ENCODE results near the gene GPR151.

DNA sequence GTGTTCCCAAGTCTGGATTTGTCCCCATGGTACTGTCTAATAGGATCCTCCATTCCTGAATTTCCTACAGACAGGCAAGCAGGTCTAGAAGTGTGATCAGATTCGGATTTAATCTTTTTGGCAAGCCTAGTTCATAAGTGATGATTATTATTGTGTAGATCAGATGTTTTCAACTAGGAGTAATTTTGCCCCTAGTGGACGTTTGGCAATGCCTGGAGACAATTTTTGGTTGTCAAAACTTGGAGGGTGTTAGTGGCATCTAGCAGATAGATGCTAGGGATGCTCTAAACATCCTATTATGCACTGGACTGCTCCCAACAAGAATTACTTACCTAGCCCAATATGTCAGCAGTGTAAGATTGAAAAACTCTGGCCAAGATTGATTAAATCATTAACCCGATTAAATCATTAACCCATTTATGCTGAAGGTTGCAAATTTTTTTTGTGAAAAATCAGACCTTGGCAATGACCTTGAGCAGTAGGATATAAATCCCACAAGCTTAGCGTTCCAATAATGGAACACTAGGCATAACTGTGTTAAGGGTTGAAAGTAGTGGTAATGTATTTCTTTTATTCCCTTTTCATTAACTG is 40.7 kb downstream of the GPR151 start:
- TF ChIP-seq, protein P1, sequence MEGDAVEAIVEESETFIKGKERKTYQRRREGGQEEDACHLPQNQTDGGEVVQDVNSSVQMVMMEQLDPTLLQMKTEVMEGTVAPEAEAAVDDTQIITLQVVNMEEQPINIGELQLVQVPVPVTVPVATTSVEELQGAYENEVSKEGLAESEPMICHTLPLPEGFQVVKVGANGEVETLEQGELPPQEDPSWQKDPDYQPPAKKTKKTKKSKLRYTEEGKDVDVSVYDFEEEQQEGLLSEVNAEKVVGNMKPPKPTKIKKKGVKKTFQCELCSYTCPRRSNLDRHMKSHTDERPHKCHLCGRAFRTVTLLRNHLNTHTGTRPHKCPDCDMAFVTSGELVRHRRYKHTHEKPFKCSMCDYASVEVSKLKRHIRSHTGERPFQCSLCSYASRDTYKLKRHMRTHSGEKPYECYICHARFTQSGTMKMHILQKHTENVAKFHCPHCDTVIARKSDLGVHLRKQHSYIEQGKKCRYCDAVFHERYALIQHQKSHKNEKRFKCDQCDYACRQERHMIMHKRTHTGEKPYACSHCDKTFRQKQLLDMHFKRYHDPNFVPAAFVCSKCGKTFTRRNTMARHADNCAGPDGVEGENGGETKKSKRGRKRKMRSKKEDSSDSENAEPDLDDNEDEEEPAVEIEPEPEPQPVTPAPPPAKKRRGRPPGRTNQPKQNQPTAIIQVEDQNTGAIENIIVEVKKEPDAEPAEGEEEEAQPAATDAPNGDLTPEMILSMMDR (IDR thresholded peaks at IDR 0.05; ENCODE audit: insufficient read depth, low read length) = no peak
- no peak for TF ChIP-seq POLR2AphosphoS5 (IDR thresholded peaks at IDR 0.05; ENCODE audit: low read depth)
